Measurements from ENCODE around the gene NEK10. TPM values are rescaled to one million over a fixed set of nuclear protein-coding genes. Genes with fewer than 3 reads are reported as not detected.
A peak's percentile ranks its signal among the peaks of the same experiment; 100 is the strongest.

Gene NEK10
- total and polyA plus RNA-seq, 7 donors, result 0.44 to 20.3 (median 11.4) TPM; not detected in 2

GRCh38 chr3:27080258-27080525 lies 289.0 kb downstream of the NEK10 start:
- H3K27ac ChIP-seq, result no peak overlapping the region
- no peak overlapping the region for H3K4me3 ChIP-seq
- no peak for DNase-seq
- H3K36me3 ChIP-seq, result no peaks in the 10 kb centered on the region
- H3K27me3 ChIP-seq, result no peaks in the 10 kb centered on the region
- intact Hi-C loops (cut with DNase I), result no loop called here
- TF ChIP-seq CTCF (IDR thresholded peaks at IDR 0.05) (no peak), POLR2AphosphoS5 (IDR thresholded peaks at IDR 0.05) (no peak), EP300 (IDR thresholded peaks at IDR 0.05) (no peak), POLR2A (IDR thresholded peaks at IDR 0.05) (no peak)
- H3K9me3 ChIP-seq, result no peaks in the 10 kb centered on the region
- 81 to 85% methylated on average over 2 of the region's 2 CpGs for WGBS, 2 donors
- no peaks in the 10 kb centered on the region for H3K4me1 ChIP-seq

- intact Hi-C loops (cut with DNase I), result no loop called here
- Histone ChIP-seq H3K27me3 (no peaks in the 10 kb centered on the region), H3K36me3 (no peaks in the 10 kb centered on the region), H3K4me1 (no peaks in the 10 kb centered on the region), H3K9me3 (no peaks in the 10 kb centered on the region), H3K27ac (no peak overlapping the region), H3K4me3 (no peak overlapping the region)
- peak in 1 of 4 donors; percentile 13 for TF ChIP-seq POLR2AphosphoS5 (IDR thresholded peaks at IDR 0.05)
- no peak for TF ChIP-seq POLR2A (IDR thresholded peaks at IDR 0.05)
- WGBS, 2 donors, result 63 to 78% methylated on average over 5 of the region's 5 CpGs
- DNase-seq, result no peak
These were observed 289.5 kb downstream of the NEK10 start for GRCh38 chr3:27079427-27080257.

GRCh38 chr3:27078246-27078913 lies 290.8 kb downstream of the NEK10 start:
- 55 to 65% methylated on average over 5 of the region's 5 CpGs for WGBS, 2 donors
- DNase-seq, result no peak
- intact Hi-C loops (cut with DNase I), result no loop called here
- Histone ChIP-seq H3K4me3 (no peak overlapping the region), H3K27me3 (no peaks in the 10 kb centered on the region), H3K27ac (no peak overlapping the region), H3K9me3 (no peaks in the 10 kb centered on the region), H3K36me3 (no peaks in the 10 kb centered on the region), H3K4me1 (no peaks in the 10 kb centered on the region)
- TF ChIP-seq POLR2AphosphoS5 (IDR thresholded peaks at IDR 0.05) (no peak), CTCF (IDR thresholded peaks at IDR 0.05) (no peak), EP300 (IDR thresholded peaks at IDR 0.05) (no peak), POLR2A (IDR thresholded peaks at IDR 0.05) (no peak)

GRCh38 chr3:27076815-27077630 lies 292.2 kb downstream of the NEK10 start:
- Histone ChIP-seq H3K9me3 (no peaks in the 10 kb centered on the region), H3K4me1 (no peaks in the 10 kb centered on the region), H3K36me3 (no peaks in the 10 kb centered on the region), H3K27ac (no peak overlapping the region), H3K27me3 (no peaks in the 10 kb centered on the region), H3K4me3 (no peak overlapping the region)
- 85 to 94% methylated on average over 6 of the region's 6 CpGs for WGBS, 2 donors
- TF ChIP-seq EP300 (IDR thresholded peaks at IDR 0.05) (no peak), POLR2AphosphoS5 (IDR thresholded peaks at IDR 0.05) (no peak), CTCF (IDR thresholded peaks at IDR 0.05) (no peak), POLR2A (IDR thresholded peaks at IDR 0.05) (no peak)
- DNase-seq, result no peak
- intact Hi-C loops (cut with DNase I), result no loop called here

- intact Hi-C loops (cut with DNase I), result no loop called here
- H3K27ac ChIP-seq, result no peak overlapping the region
- H3K4me3 ChIP-seq, result no peak overlapping the region
- no peaks in the 10 kb centered on the region for H3K36me3 ChIP-seq
- 94 to 97% methylated on average over 3 of the region's 3 CpGs for WGBS, 2 donors
- no peaks in the 10 kb centered on the region for H3K4me1 ChIP-seq
- DNase-seq, result no peak
- TF ChIP-seq POLR2A (IDR thresholded peaks at IDR 0.05), result no peak
- no peak for TF ChIP-seq CTCF (IDR thresholded peaks at IDR 0.05)
- TF ChIP-seq POLR2AphosphoS5 (IDR thresholded peaks at IDR 0.05), result no peak
- H3K9me3 ChIP-seq, result no peaks in the 10 kb centered on the region
- no peaks in the 10 kb centered on the region for H3K27me3 ChIP-seq
These were observed 294.3 kb downstream of the NEK10 start for GRCh38 chr3:27074914-27075313.
